GM21576 (cell line): ENCODE data around the gene PHLDA2.

Source experiments
- ATAC-seq: cut with Tn5 transposase; IDR thresholded peaks from one replicate; pipeline ENCODE4 v1.9.1; 2021; ENCODE audit warnings: mild to moderate bottlenecking, moderate library complexity; ENCODE audit not compliant: unreplicated experiment

PHLDA2 gene

DNA sequence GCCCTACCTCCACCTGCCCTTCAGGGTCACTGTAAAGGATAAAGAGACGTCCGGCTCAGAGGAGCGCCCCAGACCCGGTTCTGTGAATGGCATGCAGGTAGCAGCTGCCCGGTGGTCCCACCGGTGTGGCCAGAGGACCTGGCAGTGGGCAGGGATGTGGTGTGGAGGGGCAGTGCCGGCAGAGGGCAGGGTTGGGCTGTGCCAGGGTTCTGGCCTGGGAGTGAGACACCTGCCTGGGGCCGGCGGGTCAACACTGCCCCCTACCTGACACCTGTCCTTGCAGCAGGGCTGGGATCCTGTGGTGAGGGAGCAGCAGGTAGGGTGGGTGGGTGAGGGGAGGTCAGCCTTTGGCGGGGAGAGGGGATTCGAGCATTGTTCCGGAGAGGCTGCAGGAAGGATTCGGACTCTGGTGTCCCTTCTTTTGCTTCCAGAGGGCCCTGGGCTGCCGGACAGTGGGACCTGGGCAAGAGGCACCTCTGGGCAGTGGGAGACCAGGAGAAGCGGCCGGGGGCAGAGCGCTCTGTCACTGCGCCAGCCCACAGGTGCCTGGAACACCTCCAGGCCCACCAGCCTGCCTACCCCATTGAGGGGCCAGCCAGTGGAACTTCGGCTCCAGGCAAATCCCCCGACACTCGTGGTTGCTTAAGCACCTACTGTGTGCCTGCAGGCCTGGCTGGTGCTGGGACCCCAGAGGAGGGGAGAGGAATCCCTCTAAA is 1.6 kb upstream of the PHLDA2 start:
- ATAC-seq = peak; percentile 51

DNA sequence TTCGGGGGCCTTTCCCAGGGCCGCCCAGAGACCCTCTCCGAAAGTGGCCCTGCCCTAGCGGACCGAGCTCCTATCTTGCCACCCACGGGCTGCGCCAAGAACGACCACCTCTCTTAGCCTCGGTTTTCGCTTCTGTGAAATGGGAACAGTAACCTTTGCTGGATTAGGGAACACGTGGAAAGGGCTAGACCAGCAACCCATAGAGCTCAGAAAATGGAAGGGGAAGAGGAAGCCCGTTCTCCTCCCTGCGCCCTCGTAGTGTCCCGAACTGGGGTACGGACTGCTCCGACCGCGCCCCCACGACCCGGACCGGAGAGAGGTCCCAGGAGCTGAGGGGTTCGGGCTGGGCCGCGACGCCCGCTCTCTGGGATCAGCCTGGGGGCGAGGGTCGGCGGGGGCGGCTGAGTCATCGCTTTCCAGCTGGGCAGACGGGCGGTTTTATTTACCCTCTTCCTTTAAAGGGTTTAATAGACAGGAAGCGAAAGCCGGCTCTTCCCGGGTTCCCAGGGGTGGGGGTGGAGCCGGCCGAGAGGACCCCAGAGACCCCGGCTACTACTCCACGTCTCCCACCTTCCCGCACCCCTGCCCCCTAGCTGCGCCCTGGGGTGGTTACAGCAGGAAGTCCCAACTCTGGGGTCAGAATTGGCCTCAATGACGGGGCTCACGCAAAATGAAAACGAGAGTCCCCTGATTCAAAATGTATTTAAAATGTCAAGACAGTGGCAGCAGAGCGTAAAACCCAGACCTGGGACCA is 907 bp upstream of the PHLDA2 start:
- peak; percentile 39 for ATAC-seq

DNA sequence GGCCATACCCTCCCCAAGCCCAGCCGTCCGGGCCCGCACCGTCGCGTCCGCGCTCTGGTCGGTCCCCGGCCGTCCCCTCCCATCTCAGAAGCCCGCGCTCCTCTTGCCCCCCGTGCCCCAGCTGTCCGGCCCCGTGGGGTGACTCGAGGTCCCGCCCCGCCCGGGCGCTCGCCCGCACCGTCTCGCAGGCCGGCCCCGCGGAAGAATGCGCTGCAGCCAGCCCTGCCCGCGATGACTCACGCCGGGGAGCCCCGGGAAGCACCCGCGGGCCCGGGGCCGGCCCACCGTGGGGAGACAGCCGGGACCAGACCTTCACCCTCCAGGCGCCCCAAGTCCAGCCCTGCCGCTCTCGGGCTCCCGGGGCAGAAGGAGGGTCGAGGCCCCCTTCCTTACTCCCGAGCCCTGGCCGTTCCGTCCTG is 320 bp upstream of the PHLDA2 start:
- ATAC-seq = no peak

DNA sequence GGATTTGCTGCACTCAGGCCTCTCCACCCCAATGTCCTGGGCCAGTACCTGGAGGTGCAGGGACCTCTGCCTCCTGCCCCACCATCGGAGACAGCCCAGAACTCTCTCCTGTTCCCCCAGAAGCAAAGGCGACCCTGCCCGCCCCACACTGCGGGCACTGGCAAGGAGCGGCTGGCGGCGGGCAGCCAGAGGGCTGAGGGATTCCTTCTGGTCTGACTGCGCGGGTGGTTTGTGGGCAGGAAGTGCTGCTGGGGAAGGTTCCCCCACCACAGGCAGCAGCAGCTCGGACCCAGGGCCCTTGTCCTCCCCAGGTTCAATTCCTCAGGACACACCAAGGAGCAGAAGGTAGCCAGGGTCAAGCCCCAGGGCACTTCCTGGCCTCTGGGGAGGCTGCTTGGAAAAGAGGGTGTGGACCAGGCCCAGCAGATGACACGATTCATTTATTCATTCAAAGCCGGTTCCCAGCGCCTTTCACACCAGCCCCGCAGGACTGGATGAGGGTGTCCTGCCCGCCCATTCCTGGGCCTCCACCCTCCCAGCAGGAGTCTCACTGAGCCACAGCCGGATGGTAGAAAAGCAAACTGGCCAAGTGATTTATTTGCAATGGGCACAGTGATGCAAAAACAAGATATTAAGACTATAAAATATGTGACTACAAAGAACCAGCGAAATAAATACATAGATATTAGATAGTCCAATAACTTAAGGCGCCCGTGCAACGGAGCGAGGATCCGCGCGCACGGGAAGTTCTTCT is 1.2 kb downstream of the PHLDA2 start:
- no peak for ATAC-seq

DNA sequence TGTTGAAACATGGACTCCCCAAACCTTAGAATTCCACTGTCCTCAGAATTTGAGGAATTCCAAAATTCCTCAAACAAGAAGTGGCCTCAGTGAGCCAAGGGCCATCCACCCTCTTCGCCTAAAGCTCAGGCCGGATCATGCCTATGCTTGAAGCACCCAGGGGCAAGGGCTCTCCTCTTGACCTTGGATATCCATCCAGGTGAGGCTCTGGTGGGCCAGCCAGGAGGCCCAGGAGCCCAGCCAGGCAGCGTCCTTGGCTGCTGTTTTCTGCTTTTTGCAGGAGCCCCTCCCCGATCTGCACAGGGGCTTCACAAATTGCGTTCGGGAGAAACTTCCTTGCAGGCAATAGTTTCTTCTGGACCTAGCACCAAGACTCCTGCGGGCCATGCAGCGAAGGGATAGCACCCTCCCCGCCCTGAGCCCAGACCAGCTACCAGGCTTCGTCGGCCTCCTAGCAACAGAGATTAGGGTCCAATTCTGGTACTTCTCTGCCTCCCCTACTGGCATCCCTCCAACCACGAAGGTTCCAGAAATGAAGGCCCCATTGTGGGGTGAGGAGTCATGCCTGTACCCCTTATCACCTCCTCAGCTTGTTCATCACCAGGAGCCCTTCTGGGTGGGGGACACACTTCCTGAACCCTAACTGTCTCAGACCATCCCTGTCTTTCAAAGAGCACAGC is 2.0 kb downstream of the PHLDA2 start:
- ATAC-seq = no peak

DNA sequence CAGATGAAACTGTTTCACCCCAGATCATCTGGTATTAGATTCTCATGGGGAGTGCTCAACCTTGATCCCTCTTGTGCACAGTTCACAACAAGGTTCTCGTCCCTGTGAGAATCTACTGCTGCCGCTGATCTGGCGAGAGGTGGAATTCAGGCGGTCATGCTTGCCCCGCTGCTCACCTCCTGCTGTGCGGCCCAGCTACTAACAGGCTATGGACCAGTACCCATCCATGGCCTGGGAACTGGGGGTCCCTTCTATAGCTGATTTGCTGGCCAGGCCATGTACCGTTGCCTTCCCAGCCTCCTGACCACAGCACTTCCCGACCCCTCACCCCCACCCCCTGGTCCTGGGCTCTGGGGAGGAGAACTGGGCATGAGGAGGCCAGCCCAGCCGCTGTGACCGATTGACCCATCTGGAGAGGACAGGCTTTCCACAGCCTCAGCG is 2.6 kb downstream of the PHLDA2 start:
- no peak for ATAC-seq

DNA sequence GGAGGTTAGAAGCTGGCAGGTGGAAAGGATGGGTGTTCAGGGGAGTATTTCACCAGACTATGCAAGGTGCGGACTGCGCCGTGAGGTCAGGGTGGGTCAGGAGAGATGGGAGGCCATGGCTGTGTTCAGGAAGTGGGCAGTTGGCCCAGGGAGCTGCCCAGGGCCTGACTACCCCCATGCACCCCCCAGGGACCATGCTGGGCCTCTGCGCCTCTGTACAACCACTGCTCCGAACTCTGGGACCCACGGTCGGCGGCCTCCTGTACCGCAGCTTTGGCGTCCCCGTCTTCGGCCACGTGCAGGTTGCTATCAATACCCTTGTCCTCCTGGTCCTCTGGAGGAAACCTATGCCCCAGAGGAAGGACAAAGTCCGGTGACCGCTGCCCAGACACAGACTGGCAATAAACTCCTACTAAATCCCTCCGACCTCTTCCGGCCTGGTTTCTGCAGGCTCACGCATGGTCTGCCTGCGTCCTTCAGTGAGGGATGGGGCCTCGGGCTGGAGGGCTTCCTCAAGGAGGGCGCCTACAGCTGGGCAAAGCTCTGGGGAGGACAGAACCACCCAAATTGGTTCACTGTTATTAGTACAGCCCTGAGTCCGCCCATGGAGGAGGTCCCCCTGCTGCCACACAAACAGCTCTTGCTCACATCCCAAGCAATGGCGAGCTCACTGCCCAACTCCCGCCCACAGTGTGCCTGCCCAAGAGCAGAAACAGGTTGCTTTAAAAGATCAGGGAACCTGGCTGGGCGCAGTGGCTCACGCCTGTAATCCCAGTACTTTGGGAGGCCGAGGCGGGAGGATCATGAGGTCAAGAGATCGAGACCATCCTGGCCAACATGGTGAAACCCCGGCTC is 4.2 kb downstream of the PHLDA2 start:
- ATAC-seq = no peak

DNA sequence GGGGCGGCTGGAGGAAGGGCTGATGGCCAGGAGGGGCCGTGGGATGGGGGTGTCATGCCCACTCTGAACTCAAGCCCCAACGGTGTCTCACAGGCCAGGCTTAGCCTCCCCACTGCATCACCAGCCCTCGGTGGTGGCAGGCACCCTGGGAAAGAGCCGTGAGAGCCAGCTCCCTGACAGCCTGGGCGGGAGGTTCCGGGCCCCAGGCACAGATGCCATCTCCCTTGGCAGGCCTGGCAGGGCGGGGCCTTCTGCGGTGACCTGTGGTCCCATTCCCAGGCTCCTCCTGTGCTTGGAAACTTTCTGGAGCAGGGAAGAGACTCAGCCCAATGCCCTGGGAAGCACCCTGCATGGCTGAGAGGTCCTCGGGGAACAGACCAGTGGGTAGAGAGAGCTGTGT is 4.8 kb downstream of the PHLDA2 start:
- no peak for ATAC-seq

DNA sequence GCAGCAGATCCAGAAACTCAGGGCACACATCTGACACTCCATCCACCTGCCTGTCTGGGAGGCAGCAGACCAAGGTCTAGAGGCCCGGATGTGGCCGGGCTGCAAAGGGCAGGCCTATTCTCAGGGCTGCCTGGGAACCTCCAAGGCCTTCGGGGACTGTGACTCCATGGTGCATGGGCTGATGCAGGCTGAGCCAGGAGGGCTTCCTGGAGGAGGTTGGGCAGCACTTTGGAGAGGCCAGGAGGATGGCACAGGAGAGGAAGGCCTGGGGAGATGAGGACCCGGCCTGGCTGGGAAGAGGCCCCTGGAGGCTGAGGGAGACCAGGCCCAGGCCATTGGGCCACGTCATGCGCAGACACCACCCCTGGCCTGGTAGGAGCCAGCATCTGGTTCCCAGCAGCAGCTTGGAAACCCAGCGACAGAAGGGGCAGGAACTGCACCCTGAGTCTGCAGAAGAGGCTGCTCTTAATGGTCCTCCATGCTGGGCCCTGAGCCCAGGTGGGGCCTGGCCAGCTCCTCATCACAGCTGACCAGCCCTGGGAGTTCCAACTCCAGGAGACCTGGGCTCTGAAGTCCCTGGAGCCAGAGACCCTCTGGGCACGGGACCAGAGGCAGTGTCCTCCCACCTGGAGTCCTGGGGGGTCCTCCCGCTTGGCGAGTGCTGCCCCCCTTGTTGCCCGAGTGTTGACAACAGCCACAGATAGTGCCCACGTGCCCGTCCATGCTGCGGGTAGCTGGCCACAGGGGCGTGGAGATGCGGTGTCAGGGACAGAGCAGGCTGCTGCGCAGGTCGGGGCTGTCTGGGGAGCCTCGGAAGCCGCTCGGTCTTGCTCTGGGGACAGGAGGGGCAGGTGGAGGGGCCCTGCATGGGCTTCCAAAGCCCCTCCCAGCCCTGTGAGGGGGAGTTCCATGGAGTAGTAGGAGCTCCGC is 5.5 kb downstream of the PHLDA2 start:
- no peak for ATAC-seq

DNA sequence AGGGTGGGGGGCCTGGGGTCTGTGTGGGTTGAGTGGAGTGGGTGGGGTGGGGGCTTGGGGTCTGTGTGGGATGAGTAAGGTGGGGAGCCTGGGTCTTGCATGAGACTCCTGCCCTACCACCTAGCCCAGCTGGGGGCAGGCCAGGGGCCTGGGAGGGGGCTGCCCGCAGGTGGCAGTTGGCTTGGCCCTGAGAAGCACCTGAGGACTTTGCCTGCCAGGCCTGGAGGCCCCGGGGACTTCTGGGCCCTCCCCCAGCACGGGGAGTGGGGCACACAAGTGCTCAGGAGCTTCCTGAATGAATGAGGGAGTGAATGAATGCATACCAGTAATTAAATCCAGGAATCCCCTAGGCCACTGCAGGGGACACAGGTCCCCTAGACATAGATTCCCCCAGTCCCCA is 6.6 kb downstream of the PHLDA2 start:
- ATAC-seq = no peak

DNA sequence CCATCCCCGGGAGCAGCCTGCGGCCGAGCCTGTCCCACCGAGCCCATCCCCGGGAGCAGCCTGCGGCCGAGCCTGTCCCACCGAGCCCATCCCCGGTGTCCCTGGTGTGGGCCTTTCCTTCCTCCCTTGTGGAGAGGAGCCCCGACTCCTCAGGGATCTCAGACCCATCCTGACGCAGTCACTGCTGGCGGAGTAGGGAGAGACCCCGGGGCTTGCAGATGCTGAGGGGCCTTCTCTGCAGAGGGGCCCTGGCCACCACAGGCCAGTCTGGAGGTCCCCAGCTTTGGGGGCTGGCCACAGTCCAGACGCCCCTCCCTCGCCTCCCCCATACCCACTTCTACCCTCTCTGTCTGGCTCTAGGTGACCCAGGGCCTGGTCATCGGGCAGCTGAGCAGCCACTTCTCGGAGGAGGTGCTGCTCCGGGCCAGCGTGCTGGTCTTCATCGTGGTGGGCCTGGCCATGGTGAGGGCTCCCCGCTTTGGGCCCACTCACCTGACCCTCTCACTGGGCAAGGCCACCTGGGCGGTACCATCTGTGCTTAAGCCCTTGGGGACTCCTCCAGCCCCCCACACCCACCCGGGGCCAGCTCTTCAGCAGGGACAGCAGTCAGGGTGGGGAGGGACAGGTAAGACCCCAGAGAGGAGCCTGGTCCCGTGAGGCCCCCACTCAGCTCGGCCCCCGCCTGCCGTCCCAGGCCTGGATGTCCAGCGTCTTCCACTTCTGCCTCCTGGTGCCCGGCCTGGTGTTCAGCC is 7.3 kb downstream of the PHLDA2 start:
- no peak for ATAC-seq

DNA sequence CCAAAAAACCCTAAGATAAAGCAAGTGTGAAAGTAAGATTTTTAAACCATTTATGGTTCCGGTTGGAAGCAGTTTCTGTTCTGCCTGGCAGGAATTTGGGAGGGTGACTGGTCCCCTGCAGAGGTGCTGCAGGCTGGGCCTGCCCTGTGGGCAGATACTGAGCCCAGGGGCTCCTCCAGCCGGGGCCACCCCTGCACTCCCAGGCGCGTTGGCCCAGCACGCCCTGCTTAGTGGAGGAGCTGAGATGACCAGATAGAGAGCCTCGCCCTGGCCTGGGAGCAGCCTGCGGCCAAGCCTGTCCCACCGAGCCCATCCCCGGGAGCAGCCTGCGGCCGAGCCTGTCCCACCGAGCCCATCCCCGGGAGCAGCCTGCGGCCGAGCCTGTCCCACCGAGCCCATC is 8.0 kb downstream of the PHLDA2 start:
- no peak for ATAC-seq

DNA sequence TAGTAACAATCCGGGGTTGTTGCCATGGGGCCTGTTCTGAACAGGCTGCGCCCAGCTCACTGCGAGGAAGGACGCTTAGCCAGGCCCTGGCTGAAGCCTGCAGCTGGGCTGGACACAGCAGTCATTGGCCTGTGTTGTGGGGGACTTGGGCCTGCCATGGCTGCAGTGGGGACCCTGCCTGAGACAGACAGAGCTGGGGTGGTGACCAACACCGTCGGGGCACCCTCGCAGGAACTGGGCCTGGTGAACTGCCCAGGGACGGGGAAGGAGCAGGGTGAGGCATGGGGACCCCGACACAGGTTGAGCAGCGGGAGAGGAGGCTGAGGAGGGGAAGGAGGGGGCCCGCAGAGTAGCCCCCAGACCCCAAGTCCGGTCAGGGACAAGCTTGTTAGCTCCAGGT is 8.9 kb downstream of the PHLDA2 start:
- no peak for ATAC-seq

DNA sequence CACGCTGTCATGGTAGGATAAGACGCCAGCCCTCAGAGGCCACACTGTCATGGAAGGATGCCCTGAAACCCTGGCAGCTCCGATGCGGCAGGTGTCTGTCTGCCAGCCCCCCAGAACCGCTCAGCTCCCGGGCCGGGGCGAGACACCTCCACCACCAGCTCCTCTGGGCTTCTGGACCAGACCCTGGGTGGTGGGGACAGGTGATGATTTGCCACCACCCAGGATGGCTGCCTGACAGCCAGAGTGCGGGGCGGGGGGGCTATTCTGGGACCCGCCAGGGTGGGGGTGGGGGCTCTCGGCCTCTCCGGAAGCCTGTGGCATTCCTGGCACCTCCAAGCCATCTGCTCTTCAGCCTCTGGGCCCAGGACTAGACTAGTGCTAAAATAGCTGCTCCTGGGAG is 9.4 kb downstream of the PHLDA2 start:
- no peak for ATAC-seq

DNA sequence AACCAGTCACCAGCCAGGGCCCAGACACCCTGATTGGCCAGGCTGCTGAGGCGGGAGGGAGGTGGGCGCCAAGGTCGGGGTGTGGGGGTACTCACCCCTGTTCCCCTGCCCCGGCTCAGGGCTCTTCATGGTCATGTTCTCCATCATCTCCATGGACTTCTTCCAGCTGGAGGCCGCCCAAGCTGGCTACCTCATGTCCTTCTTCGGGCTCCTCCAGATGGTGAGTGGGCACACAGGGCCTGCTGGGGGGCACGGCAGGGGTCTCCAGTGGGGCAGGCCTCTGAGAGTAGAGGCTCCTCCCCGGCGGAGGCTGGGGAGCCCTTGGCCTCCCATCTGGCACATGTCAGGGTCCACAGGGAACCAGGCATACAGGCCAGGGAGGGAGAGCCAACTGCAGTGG is 10.0 kb downstream of the PHLDA2 start:
- no peak for ATAC-seq

DNA sequence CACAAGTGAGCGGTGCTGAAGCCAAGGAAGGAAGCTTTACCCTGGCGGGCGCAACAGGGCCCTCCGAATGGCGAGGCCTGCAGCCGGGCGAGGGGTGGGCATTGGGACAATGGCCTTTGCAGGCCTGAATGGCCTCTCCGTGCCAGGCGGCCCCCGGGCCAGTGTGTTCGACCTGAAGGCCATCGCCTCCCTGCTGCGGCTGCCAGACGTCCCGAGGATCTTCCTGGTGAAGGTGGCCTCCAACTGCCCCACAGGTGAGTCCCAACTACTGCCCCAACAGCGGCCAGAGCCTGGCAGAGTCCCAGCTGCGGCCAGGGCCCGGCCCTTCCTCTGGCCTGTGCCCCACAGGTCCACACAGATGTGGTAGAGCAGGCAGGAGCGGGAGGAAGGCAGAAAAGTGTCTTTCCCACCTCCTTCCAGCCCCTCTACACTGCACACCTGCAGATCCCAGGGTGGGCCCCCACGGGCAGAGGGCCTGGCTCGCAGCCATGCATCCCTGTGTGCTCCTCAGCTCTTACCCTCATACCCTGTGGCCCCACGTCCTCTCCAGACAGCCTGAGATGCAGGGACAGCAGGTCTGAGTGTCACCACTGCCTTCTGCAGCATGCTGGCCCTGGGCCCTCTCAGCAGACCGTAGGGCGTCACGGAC is 11.3 kb downstream of the PHLDA2 start:
- ATAC-seq = no peak

DNA sequence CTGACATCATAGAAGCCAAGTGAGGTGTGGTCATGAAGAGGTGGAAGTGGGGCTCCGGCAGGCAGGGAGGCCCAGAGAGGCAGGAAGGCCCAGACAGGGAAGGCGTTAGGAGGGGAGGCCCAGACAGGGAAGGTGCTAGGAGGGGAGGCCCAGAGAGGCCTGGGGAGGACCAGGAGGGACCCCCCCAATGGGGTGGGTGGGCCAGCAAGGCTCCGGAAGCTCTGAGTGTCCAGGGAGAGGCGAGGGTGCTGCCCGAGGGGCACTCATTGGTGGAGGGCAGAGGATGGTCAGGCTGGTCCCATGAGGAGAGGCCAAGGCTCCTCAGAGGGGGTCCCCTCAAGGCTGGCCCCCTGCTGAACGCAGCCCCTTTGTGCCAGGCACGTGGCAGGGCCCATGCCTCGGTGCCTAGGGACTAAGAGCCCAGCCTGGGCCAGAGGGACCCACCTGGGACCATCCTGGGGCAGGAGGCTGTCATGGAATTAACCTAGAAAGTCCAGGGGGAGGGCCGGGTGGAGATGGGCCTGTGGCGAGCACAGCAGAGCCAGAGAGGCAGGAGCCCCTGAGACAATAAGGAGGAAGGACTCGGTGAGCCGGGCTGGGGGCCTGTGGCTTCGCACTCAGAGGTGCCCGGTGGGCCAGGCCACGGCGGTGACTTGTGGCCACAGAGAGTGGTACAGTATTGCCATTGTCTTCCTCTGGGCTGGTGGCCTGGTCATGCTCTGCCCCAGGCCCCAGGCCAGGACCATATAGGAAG is 12.2 kb downstream of the PHLDA2 start:
- no peak for ATAC-seq
